ENCODE results near the gene SPAG16.

- TF ChIP-seq CTCF (IDR thresholded peaks at IDR 0.05) = no peak
- no peak for TF ChIP-seq EZH2 (IDR thresholded peaks at IDR 0.05; ENCODE audit: borderline replicate concordance, insufficient read depth, low read depth, low read length, poor library complexity, severe bottlenecking)
Observed at GRCh38 chr2:213959589-213959988, 675.3 kb downstream of the SPAG16 start.

All from B cell (primary cell).